HG02970 (cell line): ENCODE results near the gene FOCAD.
"Not testable (repeated sequence)": the region's sequence is repeated elsewhere in the genome, so short reads cannot be mapped to it uniquely, and the experiment has no call there.

ENCODE experiments used
- ATAC-seq: cut with Tn5 transposase; IDR thresholded peaks from one replicate; pipeline ENCODE4 v1.9.1; 2021; ENCODE audit warnings: mild to moderate bottlenecking, moderate library complexity, moderate number of reproducible peaks; ENCODE audit not compliant: unreplicated experiment, low FRiP score

FOCAD gene

GRCh38 chr9:20940447-20941173, 256.6 kb downstream of the FOCAD start:
- no peak for ATAC-seq

DNA sequence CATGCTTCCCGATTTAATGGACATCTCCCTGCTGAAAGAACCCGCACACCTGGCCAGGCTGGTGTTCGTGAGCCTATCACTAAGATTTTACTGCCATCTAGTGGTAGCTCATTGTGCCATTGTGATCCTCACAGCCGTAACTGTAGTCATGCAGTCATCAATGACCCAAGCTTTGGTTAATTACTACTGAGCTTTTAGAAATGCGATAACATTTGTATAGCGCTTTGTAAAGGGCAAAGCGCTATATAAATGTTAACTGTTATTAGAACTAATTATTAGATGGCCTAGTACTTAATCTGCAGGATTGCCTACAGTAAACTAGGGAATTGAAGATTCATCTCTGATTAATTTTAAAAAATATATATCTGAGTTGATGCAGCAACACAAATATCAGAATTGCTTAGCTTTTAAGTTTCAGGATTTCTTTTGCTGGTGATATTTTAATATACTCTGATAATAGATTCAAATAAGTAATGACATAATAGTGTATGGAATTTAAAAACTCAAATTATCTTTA, 257.2 kb downstream of the FOCAD start:
- peak; percentile 53 for ATAC-seq

DNA sequence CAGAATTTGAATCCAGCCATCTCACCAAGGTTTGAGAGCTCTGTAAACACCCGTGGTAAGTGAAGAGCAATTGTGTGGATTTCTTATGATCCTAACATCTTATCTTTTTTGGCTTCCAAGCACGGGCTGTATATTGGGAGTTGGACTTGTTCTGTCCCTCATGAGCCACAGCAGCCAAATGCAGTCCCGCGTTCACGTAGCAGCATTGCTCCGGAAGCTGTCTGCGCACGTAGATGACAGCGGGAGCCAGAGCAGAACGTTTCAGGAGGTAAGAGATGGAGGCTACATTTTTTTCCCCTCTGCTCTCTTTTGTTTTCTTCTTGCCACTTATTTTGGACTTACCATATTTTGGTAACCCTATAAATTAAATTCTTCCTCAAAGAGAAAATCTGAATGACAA, 260.4 kb downstream of the FOCAD start:
- ATAC-seq, result no peak

DNA sequence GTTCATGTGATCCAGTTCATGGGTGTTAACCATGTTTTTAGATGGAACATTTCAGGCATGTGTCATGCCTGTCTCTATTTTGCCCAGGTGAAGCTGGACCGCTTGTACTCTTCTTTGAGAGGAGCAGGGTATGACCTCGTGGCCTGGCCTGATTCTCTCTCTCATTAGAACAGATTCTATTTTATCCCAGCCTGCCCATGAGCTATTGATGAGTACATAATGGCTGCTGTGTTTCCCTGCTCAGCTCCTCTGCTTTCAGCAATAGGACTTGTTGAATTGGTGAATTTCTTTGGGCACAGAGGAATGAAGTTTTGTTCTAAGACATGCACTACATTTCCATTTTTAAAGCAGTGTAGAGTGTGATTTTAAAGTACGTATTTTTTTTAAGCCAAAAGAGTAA, 261.2 kb downstream of the FOCAD start:
- ATAC-seq, result no peak

GRCh38 chr9:20945856-20946255, 261.8 kb downstream of the FOCAD start:
- no peak for ATAC-seq

DNA sequence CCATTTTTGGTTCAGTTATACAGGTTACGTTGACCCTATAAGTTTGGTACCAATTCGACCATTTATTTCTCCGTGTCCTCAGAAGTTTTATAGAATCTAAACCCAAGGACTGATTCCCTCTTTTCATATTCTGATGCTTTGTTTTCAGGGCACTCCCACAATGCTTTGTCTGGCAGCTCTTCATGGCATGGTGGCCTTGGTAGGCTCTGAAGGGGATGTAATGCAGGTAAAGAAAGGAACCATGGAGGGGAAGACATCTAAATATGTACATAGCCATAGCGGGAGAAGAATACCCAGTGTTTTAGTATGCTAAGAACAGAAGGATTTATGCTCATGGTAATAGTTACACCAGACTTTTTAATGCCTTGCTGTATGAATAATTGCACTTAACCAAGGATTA, 264.6 kb downstream of the FOCAD start:
- no peak for ATAC-seq

GRCh38 chr9:20950707-20951106, 266.6 kb downstream of the FOCAD start:
- no peak for ATAC-seq

DNA sequence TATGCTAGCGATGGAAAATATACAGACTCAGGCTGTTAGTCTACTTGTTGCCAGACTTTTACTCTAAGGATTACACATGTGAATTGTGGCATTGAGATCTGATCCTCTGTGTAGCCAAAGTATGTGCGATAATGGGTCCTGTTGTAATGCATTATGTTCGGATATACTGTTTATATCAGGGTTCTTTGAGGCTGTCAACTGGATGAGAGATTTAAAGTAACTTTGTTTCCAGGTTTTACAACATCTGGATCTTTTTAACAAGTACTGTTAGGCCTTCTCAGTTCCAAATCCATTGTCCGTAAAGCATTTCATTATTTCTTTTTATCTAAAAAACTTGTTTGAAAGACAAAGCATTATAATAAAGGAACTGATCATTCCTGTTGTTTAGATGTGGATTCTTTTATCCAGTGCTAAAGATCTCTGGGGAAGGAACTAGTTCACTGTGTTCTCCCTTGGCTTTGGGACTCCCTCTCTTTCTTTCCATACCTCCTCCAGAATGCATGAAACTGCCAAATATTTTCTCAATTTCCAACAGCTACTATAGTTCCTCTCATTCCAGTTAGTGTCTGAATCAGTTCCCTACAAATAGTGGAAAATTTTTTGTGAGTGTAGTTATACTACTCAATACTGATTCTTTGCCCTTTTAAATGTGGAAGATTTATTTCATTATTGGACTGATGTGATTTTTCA, 278.6 kb downstream of the FOCAD start:
- no peak for ATAC-seq

DNA sequence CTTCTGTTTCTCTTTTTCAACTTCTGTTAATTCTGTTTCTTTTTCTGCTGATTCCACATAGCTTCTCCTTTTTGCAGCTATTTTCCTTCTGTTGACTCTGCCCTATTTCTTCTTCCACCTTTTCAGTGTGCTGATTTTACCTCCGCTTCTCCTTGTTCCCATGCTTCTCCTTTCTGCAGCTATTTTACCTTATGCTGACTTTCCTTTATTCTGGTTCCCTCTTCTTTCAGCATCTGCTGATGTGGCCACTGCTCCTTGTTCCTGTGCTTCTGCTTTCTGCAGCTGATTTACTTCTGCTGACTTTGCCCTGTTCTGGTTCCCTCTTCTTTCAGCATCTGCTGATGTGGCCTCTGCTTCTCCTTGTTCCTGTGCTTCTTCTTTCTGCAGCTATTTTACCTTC, 288.6 kb downstream of the FOCAD start:
- ATAC-seq, result no peak

DNA sequence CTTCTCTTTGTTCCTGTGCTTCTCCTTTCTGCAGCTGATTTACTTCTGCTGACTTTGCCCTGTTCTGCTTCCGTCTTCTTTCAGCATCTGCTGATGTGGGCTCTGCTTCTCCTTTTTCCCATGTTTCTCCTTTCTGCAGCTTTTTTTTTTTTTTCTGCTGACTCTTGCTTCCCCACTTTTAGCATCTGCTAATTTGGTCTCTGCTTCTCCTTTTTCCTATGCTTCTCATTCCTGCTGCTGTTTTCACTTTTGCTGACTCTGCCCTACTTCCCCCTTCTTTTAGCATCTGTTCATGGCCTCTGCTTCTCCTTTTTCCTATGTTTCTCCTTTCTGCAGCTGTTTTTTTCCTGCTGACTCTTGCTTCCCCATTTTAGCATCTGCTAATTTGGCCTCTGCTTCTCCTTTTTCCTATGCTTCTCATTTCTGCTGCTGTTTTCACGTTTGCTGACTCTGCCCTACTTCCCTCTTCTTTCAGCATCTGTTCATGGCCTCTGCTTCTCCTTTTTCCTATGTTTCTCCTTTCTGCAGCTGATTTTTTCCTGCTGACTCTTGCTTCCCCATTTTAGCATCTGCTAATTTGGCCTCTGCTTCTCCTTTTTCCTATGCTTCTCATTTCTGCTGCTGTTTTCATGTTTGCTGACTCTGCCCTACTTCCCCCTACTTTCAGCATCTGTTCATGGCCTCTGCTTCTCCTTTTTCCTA, 289.3 kb downstream of the FOCAD start:
- ATAC-seq, result not testable (repeated sequence)

DNA sequence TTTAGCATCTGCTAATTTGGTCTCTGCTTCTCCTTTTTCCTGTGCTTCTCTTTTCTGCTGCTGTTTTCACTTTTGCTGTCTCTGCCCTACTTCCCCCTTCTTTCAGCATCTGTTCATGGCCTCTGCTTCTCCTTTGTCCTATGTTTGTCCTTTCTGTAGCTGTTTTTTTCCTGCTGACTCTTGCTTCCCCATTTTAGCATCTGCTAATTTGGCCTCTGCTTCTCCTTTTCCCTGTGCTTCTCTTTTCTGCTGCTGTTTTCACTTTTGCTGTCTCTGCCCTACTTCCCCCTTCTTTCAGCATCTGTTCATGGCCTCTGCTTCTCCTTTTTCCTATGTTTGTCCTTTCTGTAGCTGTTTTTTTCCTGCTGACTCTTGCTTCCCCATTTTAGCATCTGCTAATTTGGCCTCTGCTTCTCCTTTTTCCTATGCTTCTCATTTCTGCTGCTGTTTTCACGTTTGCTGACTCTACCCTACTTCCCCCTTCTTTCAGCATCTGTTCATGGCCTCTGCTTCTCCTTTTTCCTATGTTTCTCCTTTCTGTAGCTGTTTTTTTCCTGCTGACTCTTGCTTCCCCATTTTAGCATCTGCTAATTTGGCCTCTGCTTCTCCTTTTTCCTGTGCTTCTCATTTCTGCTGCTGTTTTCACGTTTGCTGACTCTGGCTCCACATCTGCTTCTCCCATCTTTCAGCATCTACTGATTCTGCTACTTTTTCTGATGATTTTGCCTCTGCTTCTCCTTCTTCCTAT, 290.3 kb downstream of the FOCAD start:
- ATAC-seq, result not testable (repeated sequence)

DNA sequence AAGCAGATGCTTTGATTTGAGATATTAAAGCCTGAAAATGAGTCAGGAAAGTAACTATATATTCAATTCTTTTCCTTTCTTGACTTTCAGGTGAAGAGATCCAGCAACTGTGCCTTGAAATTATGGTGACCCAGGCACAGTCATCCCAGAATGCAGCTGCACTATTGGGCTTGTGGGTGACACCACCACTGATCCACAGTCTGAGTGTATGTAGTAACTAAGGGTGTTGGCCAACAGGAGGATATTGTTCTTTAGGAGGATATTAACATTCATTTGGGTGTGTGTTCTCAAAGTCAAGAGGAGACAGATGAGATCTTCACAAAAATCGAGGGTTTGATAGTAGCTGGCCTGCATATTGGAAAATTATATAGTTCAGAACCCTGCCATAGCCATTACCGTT, 294.2 kb downstream of the FOCAD start:
- no peak for ATAC-seq

- no peak for ATAC-seq
Measured at GRCh38 chr9:20980832-20981455, 296.9 kb downstream of the FOCAD start.

DNA sequence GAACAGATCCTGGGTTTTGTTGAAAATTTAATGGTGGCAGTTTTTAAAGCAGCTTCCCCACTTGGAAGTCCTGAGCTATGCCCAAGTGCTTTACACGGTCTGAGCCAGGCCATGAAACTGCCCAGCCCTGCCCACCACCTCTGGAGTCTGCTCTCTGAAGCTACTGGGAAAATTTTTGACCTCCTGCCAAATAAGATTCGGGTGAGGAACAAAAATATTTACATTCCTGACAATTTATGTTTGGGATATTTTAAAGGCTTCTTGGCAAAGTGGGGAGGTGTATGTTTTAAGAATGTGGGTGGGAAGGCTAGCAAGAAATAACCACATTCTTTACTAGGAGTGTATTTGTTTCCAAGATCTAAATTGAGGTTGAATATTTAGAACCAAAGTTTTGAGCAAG, 297.4 kb downstream of the FOCAD start:
- ATAC-seq, result no peak

GRCh38 chr9:20984506-20984905, 300.4 kb downstream of the FOCAD start:
- no peak for ATAC-seq

DNA sequence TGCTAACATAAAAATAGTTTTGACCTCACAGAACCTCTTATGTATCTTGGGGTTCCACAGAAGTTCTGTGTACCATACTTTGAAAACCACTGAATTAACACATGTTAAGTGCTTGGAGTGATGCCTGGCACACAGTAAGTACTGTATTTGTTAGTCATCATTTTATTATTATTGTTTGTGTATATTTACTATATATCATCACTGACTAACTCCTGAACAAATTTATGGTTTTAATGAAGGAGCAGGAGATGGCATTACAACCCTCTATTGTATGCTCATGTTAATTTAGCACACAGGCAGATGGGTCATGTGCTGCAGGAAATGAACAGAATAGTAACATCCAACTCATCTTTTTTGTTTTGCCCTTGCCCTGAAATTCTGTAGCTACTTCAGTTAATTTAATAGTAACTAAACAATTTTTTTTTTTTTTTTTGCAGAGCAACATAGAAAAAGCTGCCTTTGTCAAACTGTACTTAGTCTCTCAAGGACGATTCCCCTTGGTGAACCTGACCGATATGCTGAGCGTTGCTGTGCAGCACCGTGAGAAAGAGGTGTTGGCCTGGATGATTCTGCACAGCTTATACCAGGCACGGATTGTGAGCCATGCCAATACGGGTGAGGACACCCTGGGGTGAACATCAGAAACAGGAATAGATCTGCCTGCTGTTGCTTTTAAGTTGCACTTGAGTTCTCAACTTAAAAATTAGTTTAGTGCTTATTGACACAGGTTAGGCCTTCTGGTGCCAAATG, 302.0 kb downstream of the FOCAD start:
- no peak for ATAC-seq

DNA sequence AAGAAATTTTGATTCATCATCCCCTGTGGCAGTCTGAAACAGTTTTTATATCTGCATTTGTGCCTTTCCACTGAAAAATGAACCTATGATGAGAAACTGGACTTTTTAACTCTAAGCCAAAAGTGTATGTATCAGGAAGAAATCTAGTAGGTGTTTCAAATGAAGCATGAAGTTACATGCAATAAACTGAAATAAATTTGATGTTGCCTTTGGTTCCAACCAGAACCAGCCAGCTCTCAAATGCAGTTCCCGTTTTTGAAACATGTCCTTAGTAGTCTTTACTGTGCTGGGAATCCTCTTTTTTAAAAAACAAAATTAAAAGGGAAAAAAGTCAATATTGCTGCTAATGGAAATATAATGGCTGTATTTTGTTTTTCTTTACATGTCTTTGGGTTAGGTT, 303.5 kb downstream of the FOCAD start:
- no peak for ATAC-seq

- no peak for ATAC-seq
Measured at GRCh38 chr9:20988061-20988460, 304.0 kb downstream of the FOCAD start.

GRCh38 chr9:20988671-20989315, 304.7 kb downstream of the FOCAD start:
- no peak for ATAC-seq
